Caco-2 (cell line): Measurements from ENCODE around the gene ERGIC1. TPM values are rescaled to one million over a fixed set of nuclear protein-coding genes. Genes with fewer than 3 reads are reported as not detected.

Experiments
- BruUV-seq: library from RNA; stranded (reverse); fragments of 400-500 nt; replicated peaks from 2 replicates; lab custom pipeline; 2021; lab: Mats Ljungman, UMichigan
- CTCF ChIA-PET: fragments of 300-600 bp; sonication (Branson Sonifier 250); formaldehyde crosslinking; loops from one replicate; lab custom pipeline; 2022; ENCODE audit warnings: antibody characterized with exemption; lab: Charles Lee
- POLR2A ChIA-PET: fragments of 300-600 bp; sonication (Branson Sonifier 250); formaldehyde crosslinking; loops from one replicate; lab custom pipeline; 2022; ENCODE audit warnings: antibody characterized with exemption; lab: Charles Lee
- DNase-seq, 2 experiments: peaks; one replicate each; pipeline versions ENCODE4 v3.0.0 to v3.0.0-alpha.2; 2020 to 2022
- H3K27me3 ChIP-seq: replicated peaks from 2 replicates; pipeline ENCODE4 v1.6.0; 2011; ENCODE audit warnings: low read length; ENCODE audit not compliant: control insufficient read depth, insufficient read depth
- H3K36me3 ChIP-seq: 2 replicates; pipeline ENCODE4 v1.5.1; 2011; ENCODE audit warnings: low read length; ENCODE audit not compliant: control insufficient read depth, insufficient read depth
- H3K4me1 ChIP-seq: fragments of 250-450 bp; sonication (Bioruptor Pico); 2 replicates; pipeline ENCODE4 v1.5.1; 2020; ENCODE audit warnings: mild to moderate bottlenecking
- H3K4me3 ChIP-seq: 2 replicates; pipeline ENCODE4 v1.5.1; 2011; ENCODE audit warnings: low read depth, mild to moderate bottlenecking, control low read depth, low read length
- H3K9me3 ChIP-seq: fragments of 250-450 bp; sonication (Bioruptor Pico); 2 replicates; pipeline ENCODE4 v1.5.1; 2020; ENCODE audit warnings: mild to moderate bottlenecking, moderate library complexity
- H3K27ac Mint-ChIP-seq: one replicate; pipeline ENCODE4 v1.8.0; 2022; ENCODE audit warnings: mixed read lengths; ENCODE audit not compliant: unreplicated experiment
- H3K27me3 Mint-ChIP-seq: one replicate; pipeline ENCODE4 v1.8.0; 2022; ENCODE audit warnings: mixed read lengths; ENCODE audit not compliant: insufficient read depth, unreplicated experiment
- H3K36me3 Mint-ChIP-seq: one replicate; pipeline ENCODE4 v1.8.0; 2022; ENCODE audit warnings: mild to moderate bottlenecking, mixed read lengths; ENCODE audit not compliant: insufficient read depth, unreplicated experiment
- H3K4me1 Mint-ChIP-seq: one replicate; pipeline ENCODE4 v1.8.0; 2022; ENCODE audit warnings: low read depth, mixed read lengths; ENCODE audit not compliant: unreplicated experiment
- H3K4me3 Mint-ChIP-seq: one replicate; pipeline ENCODE4 v1.8.0; 2022; ENCODE audit warnings: mild to moderate bottlenecking, moderate library complexity, mixed read lengths; ENCODE audit not compliant: unreplicated experiment
- H3K9me3 Mint-ChIP-seq: one replicate; pipeline ENCODE4 v1.8.0; 2022; ENCODE audit warnings: mixed read lengths; ENCODE audit not compliant: unreplicated experiment
- CTCF ChIP-seq, 2 experiments: fragments of 200-600 bp in 1 of 2; IDR thresholded peaks; 1 replicate in 1 of 2; 2 replicates in 1 of 2; pipeline versions ENCODE4 v1.5.1 to v1.8.0; 2011 to 2022; ENCODE audit warnings: antibody characterized with exemption in 1 of 2, control low read depth in 1 of 2, inconsistent platforms in 1 of 2, low read depth in 1 of 2, low read length in 1 of 2, mild to moderate bottlenecking in 1 of 2, moderate library complexity in 1 of 2; ENCODE audit not compliant: insufficient read depth in 1 of 2, severe bottlenecking in 1 of 2, unreplicated experiment in 1 of 2
- intact Hi-C: fragments of 100-400 bp; cut with micrococcal nuclease; formaldehyde crosslinking; loops from one replicate; pipeline ENCODE4 v1.10.0; 2022; ENCODE audit not compliant: unreplicated experiment
- total RNA-seq: library from RNA; stranded (reverse); gene quantifications from 2 replicates; pipeline ENCODE4 v1.2.3, GENCODE V29; 2022

Gene ERGIC1
- total RNA-seq, 1 experiment from 2014 or later, result 161 TPM

- CTCF ChIA-PET, result interaction anchor here (2.6 kb wide), 1 partner anchor 200 kb away, joined by 13 read pairs; no protein-coding TSS in a partner anchor
- no TSS peak for BruUV-seq
- peaks cover 73% of the 10 kb centered on the region for H3K36me3 Mint-ChIP-seq
Observed at GRCh38 chr5:172906888-172907287, 72.8 kb downstream of the ERGIC1 start.

GRCh38 chr5:172907657-172908056 is 73.6 kb downstream of the ERGIC1 start:
- TF ChIP-seq CTCF (IDR thresholded peaks at IDR 0.05; ENCODE audit: insufficient read depth in 1 of 2, low read depth in 1 of 2, low read length in 1 of 2, severe bottlenecking in 1 of 2, unreplicated experiment in 1 of 2), result no peak
- Mint-ChIP-seq H3K27ac (no peak overlapping the region), H3K27me3 (no peaks in the 10 kb centered on the region), H3K4me1 (peaks cover 35% of the 10 kb centered on the region), H3K36me3 (peaks cover 71% of the 10 kb centered on the region), H3K9me3 (no peaks in the 10 kb centered on the region), H3K4me3 (no peak overlapping the region)
- H3K36me3 ChIP-seq, result peaks cover 1% of the 10 kb centered on the region; the same call in 1 of the 2 replicates
- H3K4me3 ChIP-seq, result no peak overlapping the region
- peaks cover 38% of the 10 kb centered on the region for H3K4me1 ChIP-seq
- ChIA-PET POLR2A (no interaction called here), CTCF (no interaction called here)
- DNase-seq, result no peak
- no peaks in the 10 kb centered on the region for H3K27me3 ChIP-seq
- BruUV-seq, result no TSS peak
- intact Hi-C loops, result no loop called here
- H3K9me3 ChIP-seq, result no peaks in the 10 kb centered on the region

More at GRCh38 chr5:172906888-172907287, 72.8 kb downstream of the ERGIC1 start:
- POLR2A ChIA-PET, result no interaction called here
- Mint-ChIP-seq H3K4me1 (peaks cover 43% of the 10 kb centered on the region), H3K4me3 (no peak overlapping the region), H3K27me3 (no peaks in the 10 kb centered on the region), H3K27ac (peak overlapping the region; percentile 91), H3K9me3 (no peaks in the 10 kb centered on the region)
- Histone ChIP-seq H3K36me3 (peaks cover 2% of the 10 kb centered on the region), H3K4me1 (peaks cover 45% of the 10 kb centered on the region), H3K9me3 (no peaks in the 10 kb centered on the region), H3K27me3 (no peaks in the 10 kb centered on the region), H3K4me3 (no peak overlapping the region)
- intact Hi-C loops, result no loop called here
- DNase-seq, result no peak
- no peak for TF ChIP-seq CTCF (IDR thresholded peaks at IDR 0.05; ENCODE audit: insufficient read depth in 1 of 2, low read depth in 1 of 2, low read length in 1 of 2, severe bottlenecking in 1 of 2, unreplicated experiment in 1 of 2)

- Mint-ChIP-seq H3K4me3 (no peak overlapping the region), H3K27me3 (no peaks in the 10 kb centered on the region), H3K27ac (no peak overlapping the region), H3K36me3 (peaks cover 74% of the 10 kb centered on the region), H3K4me1 (peaks cover 26% of the 10 kb centered on the region), H3K9me3 (no peaks in the 10 kb centered on the region)
- no TSS peak for BruUV-seq
- no peak for DNase-seq
- no peaks in the 10 kb centered on the region for H3K9me3 ChIP-seq
- peaks cover 1% of the 10 kb centered on the region; the same call in 1 of the 2 replicates for H3K36me3 ChIP-seq
- no peak overlapping the region for H3K4me3 ChIP-seq
- intact Hi-C loops, result no loop called here
- ChIA-PET POLR2A (no interaction called here), CTCF (no interaction called here)
- peaks cover 30% of the 10 kb centered on the region for H3K4me1 ChIP-seq
- no peak for TF ChIP-seq CTCF (IDR thresholded peaks at IDR 0.05; ENCODE audit: insufficient read depth in 1 of 2, low read depth in 1 of 2, low read length in 1 of 2, severe bottlenecking in 1 of 2, unreplicated experiment in 1 of 2)
- H3K27me3 ChIP-seq, result no peaks in the 10 kb centered on the region
Observed at GRCh38 chr5:172908662-172909061, 74.6 kb downstream of the ERGIC1 start.
